ENCODE measurements around the gene TMEM254.

DNA sequence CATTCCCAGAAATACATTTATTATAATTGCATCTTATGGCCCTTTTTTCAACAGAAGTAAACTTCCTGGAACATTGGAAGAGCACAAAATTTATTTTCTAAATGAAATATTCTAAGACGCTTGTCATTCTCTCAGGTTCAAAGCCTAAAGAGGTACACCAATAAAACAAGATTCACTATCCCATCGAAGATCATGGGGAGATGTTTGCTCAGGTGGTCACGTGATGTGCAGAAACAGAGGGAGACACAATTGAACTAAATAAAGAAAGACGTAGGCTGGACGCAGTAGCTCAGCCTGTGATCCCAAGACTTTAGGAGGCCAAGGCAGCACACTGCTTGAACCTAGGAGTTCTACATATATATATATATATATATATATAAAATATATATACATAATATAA, 46.0 kb upstream of the TMEM254 start:
- TF ChIP-seq, protein P1, sequence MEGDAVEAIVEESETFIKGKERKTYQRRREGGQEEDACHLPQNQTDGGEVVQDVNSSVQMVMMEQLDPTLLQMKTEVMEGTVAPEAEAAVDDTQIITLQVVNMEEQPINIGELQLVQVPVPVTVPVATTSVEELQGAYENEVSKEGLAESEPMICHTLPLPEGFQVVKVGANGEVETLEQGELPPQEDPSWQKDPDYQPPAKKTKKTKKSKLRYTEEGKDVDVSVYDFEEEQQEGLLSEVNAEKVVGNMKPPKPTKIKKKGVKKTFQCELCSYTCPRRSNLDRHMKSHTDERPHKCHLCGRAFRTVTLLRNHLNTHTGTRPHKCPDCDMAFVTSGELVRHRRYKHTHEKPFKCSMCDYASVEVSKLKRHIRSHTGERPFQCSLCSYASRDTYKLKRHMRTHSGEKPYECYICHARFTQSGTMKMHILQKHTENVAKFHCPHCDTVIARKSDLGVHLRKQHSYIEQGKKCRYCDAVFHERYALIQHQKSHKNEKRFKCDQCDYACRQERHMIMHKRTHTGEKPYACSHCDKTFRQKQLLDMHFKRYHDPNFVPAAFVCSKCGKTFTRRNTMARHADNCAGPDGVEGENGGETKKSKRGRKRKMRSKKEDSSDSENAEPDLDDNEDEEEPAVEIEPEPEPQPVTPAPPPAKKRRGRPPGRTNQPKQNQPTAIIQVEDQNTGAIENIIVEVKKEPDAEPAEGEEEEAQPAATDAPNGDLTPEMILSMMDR (conservative IDR thresholded peaks at IDR 0.05; ENCODE audit: low read depth in 2 of 2) = no peak
- TF ChIP-seq EZH2phosphoT487 (IDR thresholded peaks at IDR 0.05; ENCODE audit: unreplicated experiment) (no peak), JUNB (IDR thresholded peaks at IDR 0.05; ENCODE audit: unreplicated experiment) (no peak), POLR2AphosphoS5 (IDR thresholded peaks at IDR 0.05; ENCODE audit: low read depth) (no peak), EZH2 (IDR thresholded peaks at IDR 0.05; ENCODE audit: low read depth, unreplicated experiment) (no peak), CREB1 (CRISPR knock-in tag; IDR thresholded peaks at IDR 0.05; ENCODE audit: low read depth) (no peak), ZNF331 (CRISPR knock-in tag; IDR thresholded peaks at IDR 0.05; ENCODE audit: low read depth) (no peak)
- TF ChIP-seq, protein P2, sequence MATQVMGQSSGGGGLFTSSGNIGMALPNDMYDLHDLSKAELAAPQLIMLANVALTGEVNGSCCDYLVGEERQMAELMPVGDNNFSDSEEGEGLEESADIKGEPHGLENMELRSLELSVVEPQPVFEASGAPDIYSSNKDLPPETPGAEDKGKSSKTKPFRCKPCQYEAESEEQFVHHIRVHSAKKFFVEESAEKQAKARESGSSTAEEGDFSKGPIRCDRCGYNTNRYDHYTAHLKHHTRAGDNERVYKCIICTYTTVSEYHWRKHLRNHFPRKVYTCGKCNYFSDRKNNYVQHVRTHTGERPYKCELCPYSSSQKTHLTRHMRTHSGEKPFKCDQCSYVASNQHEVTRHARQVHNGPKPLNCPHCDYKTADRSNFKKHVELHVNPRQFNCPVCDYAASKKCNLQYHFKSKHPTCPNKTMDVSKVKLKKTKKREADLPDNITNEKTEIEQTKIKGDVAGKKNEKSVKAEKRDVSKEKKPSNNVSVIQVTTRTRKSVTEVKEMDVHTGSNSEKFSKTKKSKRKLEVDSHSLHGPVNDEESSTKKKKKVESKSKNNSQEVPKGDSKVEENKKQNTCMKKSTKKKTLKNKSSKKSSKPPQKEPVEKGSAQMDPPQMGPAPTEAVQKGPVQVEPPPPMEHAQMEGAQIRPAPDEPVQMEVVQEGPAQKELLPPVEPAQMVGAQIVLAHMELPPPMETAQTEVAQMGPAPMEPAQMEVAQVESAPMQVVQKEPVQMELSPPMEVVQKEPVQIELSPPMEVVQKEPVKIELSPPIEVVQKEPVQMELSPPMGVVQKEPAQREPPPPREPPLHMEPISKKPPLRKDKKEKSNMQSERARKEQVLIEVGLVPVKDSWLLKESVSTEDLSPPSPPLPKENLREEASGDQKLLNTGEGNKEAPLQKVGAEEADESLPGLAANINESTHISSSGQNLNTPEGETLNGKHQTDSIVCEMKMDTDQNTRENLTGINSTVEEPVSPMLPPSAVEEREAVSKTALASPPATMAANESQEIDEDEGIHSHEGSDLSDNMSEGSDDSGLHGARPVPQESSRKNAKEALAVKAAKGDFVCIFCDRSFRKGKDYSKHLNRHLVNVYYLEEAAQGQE (IDR thresholded peaks at IDR 0.05; ENCODE audit: unreplicated experiment) = no peak
